ENCODE data around the gene EML6. TPM values are rescaled to one million over a fixed set of nuclear protein-coding genes. Genes with fewer than 3 reads are reported as not detected.

Gene EML6
- total and polyA plus RNA-seq, 2 of the 8 experiments (the other 6 are each of a cell fraction or from before 2014, with no cell fraction given): 1.2 to 1.6 TPM

GRCh38 chr2:54876764-54877163 is 153.3 kb downstream of the EML6 start:
- Histone ChIP-seq H2BK15ac (ENCODE audit: low read length) (no peak overlapping the region), H3K79me2 (ENCODE audit: control insufficient read depth in 1 of 2, insufficient read depth in 2 of 2, low read length in 2 of 2) (no peaks in the 10 kb centered on the region), H3K4ac (replicated peaks; ENCODE audit: insufficient read length, low read depth, low read length) (no peak overlapping the region), H3K36me3 (ENCODE audit: control insufficient read depth in 2 of 4, insufficient read depth in 4 of 4, low read length in 3 of 4) (no peaks in the 10 kb centered on the region), H3K27ac (ENCODE audit: low read depth, low read length) (no peak overlapping the region), H4K8ac (ENCODE audit: extremely low read depth, insufficient read depth, low read length) (no peak overlapping the region), H2BK12ac (ENCODE audit: low read depth, low read length) (no peak overlapping the region), H3K4me2 (ENCODE audit: insufficient read depth in 1 of 2, low read depth in 2 of 2, low read length in 2 of 2) (no peak overlapping the region), H3K9me3 (ENCODE audit: insufficient read depth in 2 of 2, low read depth in 1 of 2, low read length in 1 of 2) (no peaks in the 10 kb centered on the region), H3K23ac (ENCODE audit: insufficient read length) (no peak overlapping the region), H3K79me1 (ENCODE audit: low read depth, low read length) (no peaks in the 10 kb centered on the region), H4K91ac (replicated peaks; ENCODE audit: insufficient read length, low read length) (no peak overlapping the region), H2BK120ac (replicated peaks; ENCODE audit: low read depth, low read length) (no peak overlapping the region), H2AK5ac (ENCODE audit: low read depth, low read length) (no peak overlapping the region), H2AFZ (ENCODE audit: low read length) (no peak overlapping the region), H3K9ac (replicated peaks in 1 of 4; ENCODE audit: extremely low read depth in 1 of 4, low read depth in 3 of 4, low read length in 3 of 4) (no peak overlapping the region), H4K20me1 (replicated peaks in 1 of 2; ENCODE audit: control insufficient read depth in 1 of 2, insufficient read depth in 2 of 2, low read length in 2 of 2) (no peaks in the 10 kb centered on the region), H4K5ac (ENCODE audit: insufficient read length, low read depth, low read length) (no peak overlapping the region), H3K27me3 (replicated peaks in 1 of 4; ENCODE audit: control insufficient read depth in 3 of 4, extremely low read depth in 1 of 4, insufficient read depth in 3 of 4, low read length in 3 of 4) (no peaks in the 10 kb centered on the region), H3K23me2 (ENCODE audit: low read depth, low read length) (no peaks in the 10 kb centered on the region), H3K4me3 (ENCODE audit: extremely low read depth in 1 of 4, insufficient read depth in 2 of 4, low read depth in 3 of 4, low read length in 4 of 4) (no peak overlapping the region), H2BK20ac (ENCODE audit: low read length) (no peak overlapping the region), H2BK5ac (ENCODE audit: low read depth, low read length) (no peak overlapping the region), H3K4me1 (replicated peaks in 1 of 4; ENCODE audit: control insufficient read depth in 3 of 4, insufficient read depth in 4 of 4, low read length in 3 of 4) (no peaks in the 10 kb centered on the region), H3K56ac (replicated peaks; ENCODE audit: insufficient read length, low read depth, low read length) (no peak overlapping the region), H3K18ac (ENCODE audit: extremely low read depth, low read length) (no peak overlapping the region), H3K14ac (ENCODE audit: insufficient read length) (no peak overlapping the region)
- ChIA-PET CTCF (ENCODE audit: partially characterized antibody) (interaction anchor here (0.6 to 1.8 kb wide), 8 partner anchors 10 to 773 kb away, joined by 3 to 8 read pairs (median 4); no protein-coding TSS in a partner anchor), POLR2A (ENCODE audit: partially characterized antibody) (interaction anchor here (0.6 kb wide), 1 partner anchor 293 kb away, joined by 3 read pairs; no protein-coding TSS in a partner anchor)
- FAIRE-seq (no peak), DNase-seq (ENCODE audit: low read depth in 1 of 2, low spot score in 2 of 2) (no peak)
- WGBS, 2 experiments (ENCODE audit: extremely low coverage in 1 of 2, insufficient coverage in 1 of 2, insufficient read length in 1 of 2, insufficient replicate concordance in 2 of 2, low coverage in 1 of 2, low lambda C conversion rate in 2 of 2, missing lambda C conversion rate in 1 of 2): 95% methylated on average over 1 of the region's 1 CpG; no CpG with 5 or more reads in 1 of the 2 experiments
- no peak for TF ChIP-seq NANOG (IDR thresholded peaks at IDR 0.05; ENCODE audit: insufficient read depth, low read depth, low read length, poor library complexity, severe bottlenecking)
- TF ChIP-seq TBP (IDR thresholded peaks at IDR 0.05; ENCODE audit: low read depth, low read length): no peak
- TF ChIP-seq NRF1 (IDR thresholded peaks at IDR 0.05; ENCODE audit: low read depth, low read length): no peak
- no peak for TF ChIP-seq EGR1 (IDR thresholded peaks at IDR 0.05; ENCODE audit: borderline replicate concordance, low read depth, low read length)
- no peak for TF ChIP-seq JUND (IDR thresholded peaks at IDR 0.05; ENCODE audit: low read length)
- no peak for TF ChIP-seq BRCA1 (IDR thresholded peaks at IDR 0.05; ENCODE audit: low read depth, low read length)
- no peak for TF ChIP-seq CTBP2 (IDR thresholded peaks at IDR 0.05; ENCODE audit: borderline replicate concordance, insufficient read depth, insufficient read length, low read length)
- no peak for TF ChIP-seq HDAC2 (IDR thresholded peaks at IDR 0.05; ENCODE audit: borderline replicate concordance in 1 of 2, low read depth in 2 of 2, low read length in 2 of 2)
- TF ChIP-seq GTF2F1 (IDR thresholded peaks at IDR 0.05; ENCODE audit: borderline replicate concordance, low read depth, low read length): no peak
- no peak for TF ChIP-seq BCL11A (IDR thresholded peaks at IDR 0.05; ENCODE audit: low read depth in 2 of 2, low read length in 2 of 2)
- TF ChIP-seq CEBPB (IDR thresholded peaks at IDR 0.05; ENCODE audit: low read depth, low read length): no peak
- no peak for TF ChIP-seq SUZ12 (IDR thresholded peaks at IDR 0.05; ENCODE audit: low read length)
- no peak for TF ChIP-seq SP4 (IDR thresholded peaks at IDR 0.05; ENCODE audit: low read length)
- TF ChIP-seq KDM4A (IDR thresholded peaks at IDR 0.05; ENCODE audit: low read depth, low read length, severe bottlenecking): no peak
